ENCODE data around the gene VCL. TPM values are rescaled to one million over a fixed set of nuclear protein-coding genes. Genes with fewer than 3 reads are reported as not detected.
"Not testable (repeated sequence)": the region's sequence is repeated elsewhere in the genome, so short reads cannot be mapped to it uniquely, and the experiment has no call there.

Gene VCL
- total RNA-seq, 1 donor from 2014 or later = 216 TPM

GRCh38 chr10:74036474-74036873 lies 38.6 kb downstream of the VCL start:
- no peak for DNase-seq (ENCODE audit: low spot score)

- DNase-seq (ENCODE audit: low spot score) = no peak
These were observed 41.7 kb downstream of the VCL start for GRCh38 chr10:74039561-74040145.

GRCh38 chr10:74040200-74041126 lies 42.5 kb downstream of the VCL start:
- DNase-seq (ENCODE audit: low spot score) = no peak

- DNase-seq (ENCODE audit: low spot score) = no peak
These were observed 46.5 kb downstream of the VCL start for GRCh38 chr10:74044419-74044818.

DNA sequence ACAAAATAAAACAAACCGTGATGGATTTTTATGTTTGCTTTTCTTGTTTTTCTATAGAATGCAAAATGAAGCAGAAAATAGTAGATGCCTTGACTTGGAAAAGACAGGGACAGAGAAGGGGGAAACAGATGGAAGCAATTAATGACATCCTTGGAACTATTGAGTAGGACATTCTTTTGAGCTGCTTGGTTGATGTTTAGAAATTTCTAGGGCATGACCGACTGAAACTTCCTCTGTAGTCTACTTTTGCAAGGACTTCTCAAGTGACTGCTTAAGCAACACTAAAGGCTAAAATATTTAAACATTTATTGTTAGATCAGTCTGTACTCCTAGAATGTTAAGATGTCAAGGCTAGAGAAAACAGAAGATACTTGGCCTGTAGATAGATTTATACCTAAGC lies 49.4 kb downstream of the VCL start:
- no peak for DNase-seq (ENCODE audit: low spot score)

- no peak for DNase-seq (ENCODE audit: low spot score)
These were observed 50.0 kb downstream of the VCL start for GRCh38 chr10:74047871-74048270.

GRCh38 chr10:74048433-74048832 lies 50.5 kb downstream of the VCL start:
- no peak for DNase-seq (ENCODE audit: low spot score)

DNA sequence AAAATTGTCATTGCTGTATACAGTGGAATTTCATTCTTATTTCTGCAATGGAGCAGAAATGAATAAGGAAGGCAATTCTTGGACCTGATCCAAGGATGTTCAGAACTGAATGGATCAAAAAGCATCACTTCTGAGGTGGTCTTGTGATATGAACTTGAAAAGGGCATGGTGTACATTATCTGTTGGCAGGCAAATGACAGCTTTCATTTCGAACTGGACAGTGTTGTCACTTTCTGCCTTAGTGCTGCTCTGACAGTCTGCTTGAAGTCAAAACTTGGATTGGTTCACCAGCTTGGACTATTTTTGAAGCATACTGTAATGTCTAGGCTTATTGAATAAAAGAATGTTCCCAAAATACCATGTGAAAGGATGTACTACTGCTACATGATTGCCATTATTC lies 52.0 kb downstream of the VCL start:
- DNase-seq (ENCODE audit: low spot score) = no peak

DNA sequence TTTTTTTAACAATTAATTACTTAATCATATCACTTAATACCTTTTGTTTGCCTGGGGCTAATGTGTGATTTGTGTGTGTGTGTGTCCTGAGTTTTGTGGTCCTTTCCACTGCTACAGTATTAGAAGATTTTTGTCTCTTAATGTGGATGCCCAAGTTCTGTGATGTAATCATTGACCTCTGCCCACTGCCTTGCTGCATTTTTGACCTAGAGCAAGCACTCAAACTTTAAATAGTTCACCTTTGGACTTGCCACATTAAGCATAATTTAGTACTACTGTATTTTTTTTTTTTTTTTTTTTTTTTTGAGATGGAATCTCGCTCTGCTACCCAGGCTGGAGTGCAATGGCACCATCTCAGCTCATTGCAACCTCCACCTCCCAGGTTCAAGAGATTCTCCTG lies 52.7 kb downstream of the VCL start:
- DNase-seq (ENCODE audit: low spot score) = no peak

DNA sequence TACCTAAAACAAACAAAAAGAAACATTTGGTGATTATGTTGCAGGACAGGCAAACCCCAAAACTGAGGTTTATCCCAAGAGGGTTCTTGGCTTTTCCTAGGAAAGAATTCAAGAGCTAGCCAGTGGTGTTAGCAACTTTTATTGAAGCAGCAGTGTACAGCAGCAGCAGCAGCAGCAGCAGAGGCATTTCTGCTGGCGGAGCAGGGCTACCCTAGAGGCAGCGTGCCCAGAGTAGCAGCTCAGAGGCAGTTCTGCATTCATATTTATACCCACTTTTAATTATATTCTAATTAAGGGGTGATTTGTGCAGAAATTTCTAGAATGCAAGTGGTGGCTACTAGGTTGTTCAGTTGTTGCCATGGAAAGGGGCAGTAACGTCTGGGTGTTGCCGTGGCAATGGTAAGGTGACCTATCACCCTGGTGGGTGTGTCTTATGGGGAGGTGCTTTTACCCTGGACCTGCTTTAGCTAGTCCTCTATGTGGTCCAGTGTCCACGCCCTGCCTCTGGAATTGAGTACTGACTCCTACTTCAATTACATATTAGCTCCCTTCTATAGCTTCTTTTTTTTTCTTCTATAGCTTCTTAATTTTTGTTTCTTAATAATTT lies 53.9 kb downstream of the VCL start:
- DNase-seq (ENCODE audit: low spot score) = no peak

GRCh38 chr10:74052994-74053393 lies 55.1 kb downstream of the VCL start:
- DNase-seq (ENCODE audit: low spot score) = no peak

DNA sequence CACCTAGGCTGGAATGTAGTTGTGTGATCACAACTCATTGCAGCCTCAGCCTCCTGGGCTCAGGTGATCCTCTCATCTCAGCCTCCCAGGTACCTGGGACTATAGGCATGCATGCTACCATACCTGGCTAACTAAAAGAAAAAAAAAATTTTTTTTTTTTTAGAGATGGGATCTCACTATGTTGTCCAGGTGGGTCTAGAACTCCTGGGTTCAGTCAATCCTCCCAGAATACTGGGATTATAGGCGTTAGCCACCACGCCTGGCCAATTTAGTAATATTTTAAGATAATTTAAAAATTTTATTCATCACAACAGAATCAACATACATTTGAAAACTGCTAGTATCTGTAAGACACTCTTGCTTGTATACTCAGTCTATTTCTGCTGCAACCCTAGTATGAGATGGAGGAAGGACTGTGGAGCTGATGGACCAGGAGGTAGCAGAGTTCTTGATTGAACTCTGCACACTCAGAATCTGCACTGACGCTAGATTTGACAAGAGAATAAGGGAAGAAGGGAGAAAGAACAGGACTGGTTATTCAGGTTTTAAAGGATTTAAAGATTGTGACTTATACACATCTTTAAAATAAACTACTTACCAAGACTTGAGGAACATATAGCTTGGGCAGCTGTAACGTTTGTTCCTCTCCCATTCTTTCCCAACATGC lies 57.6 kb downstream of the VCL start:
- DNase-seq (ENCODE audit: low spot score) = no peak

DNA sequence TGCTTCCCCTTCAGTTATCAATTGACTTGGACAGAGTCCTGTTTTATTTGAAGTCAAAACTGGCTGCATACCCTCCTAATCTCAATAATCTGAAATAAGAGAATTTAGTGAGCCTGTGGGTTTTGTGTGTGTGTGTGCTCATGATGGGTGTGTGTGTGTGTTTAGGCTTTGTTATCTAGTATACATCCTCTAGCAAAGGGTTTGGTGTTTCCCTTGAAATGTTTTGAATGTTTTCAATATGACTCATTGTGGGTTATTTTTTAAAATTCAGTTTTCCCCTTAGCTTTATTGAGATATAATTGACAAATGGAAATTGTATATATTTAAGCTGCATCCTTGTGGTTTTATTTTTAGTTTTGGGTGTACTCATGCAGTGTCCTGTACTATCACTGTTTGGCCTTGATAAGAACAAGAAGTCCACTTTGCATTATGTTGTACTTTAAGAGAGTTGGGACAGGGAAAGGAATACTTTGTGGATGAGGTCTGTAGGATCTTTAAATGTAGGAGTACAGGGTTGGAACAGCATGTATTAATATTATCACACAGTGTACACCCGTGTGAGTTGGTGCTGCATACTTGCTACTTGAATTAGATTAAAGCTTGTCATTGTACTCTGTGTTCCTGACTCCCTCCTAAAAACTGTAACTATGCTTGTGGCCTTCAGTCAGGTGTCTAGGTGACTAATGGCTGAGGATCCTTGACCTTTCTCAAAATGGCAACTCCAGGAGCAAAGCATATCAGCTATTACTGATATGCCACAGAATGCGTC lies 58.3 kb downstream of the VCL start:
- DNase-seq (ENCODE audit: low spot score) = no peak

GRCh38 chr10:74058071-74058470 lies 60.2 kb downstream of the VCL start:
- no peak for DNase-seq (ENCODE audit: low spot score)

DNA sequence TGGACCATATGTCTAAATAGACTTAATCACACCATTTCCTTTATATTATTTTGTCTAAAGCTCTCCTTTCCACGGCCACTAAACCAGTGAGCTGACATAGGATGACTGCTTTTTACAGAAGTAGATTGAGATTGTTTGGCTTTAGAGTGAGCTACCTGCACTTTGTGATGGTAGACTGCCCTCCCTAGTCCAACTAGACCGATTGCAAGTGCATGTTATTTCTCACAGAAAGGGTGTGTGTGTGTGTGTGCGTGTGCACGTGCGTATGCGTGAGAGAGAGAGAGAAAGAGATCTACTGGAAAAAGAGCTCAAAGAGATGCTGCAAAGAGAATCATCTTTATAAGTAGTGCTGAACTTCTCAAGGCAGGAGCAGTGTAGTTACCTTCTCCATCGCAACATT lies 60.7 kb downstream of the VCL start:
- no peak for DNase-seq (ENCODE audit: low spot score)

- DNase-seq (ENCODE audit: low spot score) = no peak
These were observed 63.2 kb downstream of the VCL start for GRCh38 chr10:74061104-74061503.

- not testable (repeated sequence) for DNase-seq (ENCODE audit: low spot score)
These were observed 64.1 kb downstream of the VCL start for GRCh38 chr10:74061978-74062377.

DNA sequence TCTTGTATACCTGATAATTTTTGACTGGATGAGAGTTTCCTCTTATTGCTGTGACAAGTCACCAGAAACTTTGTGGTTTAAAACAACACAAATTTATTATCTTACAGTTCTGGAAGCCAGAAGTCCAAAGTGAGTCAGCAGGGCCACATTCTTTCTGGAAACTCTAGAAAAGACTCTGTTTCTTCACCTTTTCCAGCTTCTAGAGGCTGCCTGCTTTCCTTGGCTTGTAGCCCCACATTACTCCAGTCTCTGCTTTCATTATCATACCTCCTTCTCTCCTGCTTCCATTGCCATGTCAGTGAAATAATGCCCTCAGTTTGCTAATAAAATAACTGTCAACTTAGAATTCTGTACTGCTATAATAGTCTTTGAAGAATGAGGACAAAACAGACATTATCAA lies 65.3 kb downstream of the VCL start:
- no peak for DNase-seq (ENCODE audit: low spot score)

GRCh38 chr10:74067373-74068352 lies 69.7 kb downstream of the VCL start:
- no peak for DNase-seq (ENCODE audit: low spot score)

- no peak for DNase-seq (ENCODE audit: low spot score)
These were observed 73.2 kb downstream of the VCL start for GRCh38 chr10:74071157-74071556.

Data from mucosa of gallbladder (tissue), 1 donor.